Astrocyte (in vitro differentiated cells and primary cell): ENCODE measurements around the gene CNTNAP1.
"Not testable (repeated sequence)": the region's sequence is repeated elsewhere in the genome, so short reads cannot be mapped to it uniquely, and the experiment has no call there.

Experiments
- EZH2 ChIP-seq: IDR thresholded peaks from 2 replicates; pipeline ENCODE4 v1.6.1; 2012; ENCODE audit warnings: mild to moderate bottlenecking, low read length, inconsistent platforms; ENCODE audit not compliant: insufficient read depth
- TF ChIP-seq, protein P1 (sequence below): IDR thresholded peaks from 2 replicates; pipeline ENCODE4 v1.5.1; 2011; ENCODE audit warnings: low read depth, mild to moderate bottlenecking, inconsistent platforms, low read length, moderate library complexity; ENCODE audit not compliant: insufficient read depth

- TF ChIP-seq, protein P1, sequence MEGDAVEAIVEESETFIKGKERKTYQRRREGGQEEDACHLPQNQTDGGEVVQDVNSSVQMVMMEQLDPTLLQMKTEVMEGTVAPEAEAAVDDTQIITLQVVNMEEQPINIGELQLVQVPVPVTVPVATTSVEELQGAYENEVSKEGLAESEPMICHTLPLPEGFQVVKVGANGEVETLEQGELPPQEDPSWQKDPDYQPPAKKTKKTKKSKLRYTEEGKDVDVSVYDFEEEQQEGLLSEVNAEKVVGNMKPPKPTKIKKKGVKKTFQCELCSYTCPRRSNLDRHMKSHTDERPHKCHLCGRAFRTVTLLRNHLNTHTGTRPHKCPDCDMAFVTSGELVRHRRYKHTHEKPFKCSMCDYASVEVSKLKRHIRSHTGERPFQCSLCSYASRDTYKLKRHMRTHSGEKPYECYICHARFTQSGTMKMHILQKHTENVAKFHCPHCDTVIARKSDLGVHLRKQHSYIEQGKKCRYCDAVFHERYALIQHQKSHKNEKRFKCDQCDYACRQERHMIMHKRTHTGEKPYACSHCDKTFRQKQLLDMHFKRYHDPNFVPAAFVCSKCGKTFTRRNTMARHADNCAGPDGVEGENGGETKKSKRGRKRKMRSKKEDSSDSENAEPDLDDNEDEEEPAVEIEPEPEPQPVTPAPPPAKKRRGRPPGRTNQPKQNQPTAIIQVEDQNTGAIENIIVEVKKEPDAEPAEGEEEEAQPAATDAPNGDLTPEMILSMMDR: not testable (repeated sequence)
- TF ChIP-seq EZH2: not testable (repeated sequence)
Observed at GRCh38 chr17:42659932-42660274, 22.4 kb upstream of the CNTNAP1 start.
